C4-2B (cell line): ENCODE data around the gene EHBP1.
"Not testable (repeated sequence)": the region's sequence is repeated elsewhere in the genome, so short reads cannot be mapped to it uniquely, and the experiment has no call there.

Experiments used
- H3K27ac ChIP-seq: fragments of 450-650 bp; 2 replicates; pipeline ENCODE4 v1.5.1; 2017
- CTCF ChIP-seq: fragments of 450-650 bp; conservative IDR thresholded peaks from 2 replicates; pipeline ENCODE4 v1.5.1; 2017; ENCODE audit warnings: mild to moderate bottlenecking
- ZFX ChIP-seq: fragments of 450-650 bp; IDR thresholded peaks from 2 replicates; pipeline ENCODE4 v1.6.1; 2017

EHBP1 gene

GRCh38 chr2:63071664-63072063 lies 366.2 kb downstream of the EHBP1 start:
- TF ChIP-seq CTCF (no peak), ZFX (no peak)
- no peak overlapping the region for H3K27ac ChIP-seq

- no peak for TF ChIP-seq ZFX
- TF ChIP-seq CTCF = no peak
- H3K27ac ChIP-seq = no peak overlapping the region
Measured at GRCh38 chr2:63073994-63074393, 368.5 kb downstream of the EHBP1 start.

GRCh38 chr2:63074399-63074798 lies 368.9 kb downstream of the EHBP1 start:
- H3K27ac ChIP-seq = not testable (repeated sequence)

- no peak overlapping the region for H3K27ac ChIP-seq
- TF ChIP-seq CTCF (peak; percentile 69), ZFX (no peak)
Measured at GRCh38 chr2:63078852-63079606, 373.5 kb downstream of the EHBP1 start.

GRCh38 chr2:63081404-63081803 lies 375.9 kb downstream of the EHBP1 start:
- TF ChIP-seq CTCF = no peak
- TF ChIP-seq ZFX = no peak
- no peak overlapping the region for H3K27ac ChIP-seq

- no peak for TF ChIP-seq ZFX
- no peak for TF ChIP-seq CTCF
- no peak overlapping the region for H3K27ac ChIP-seq
Measured at GRCh38 chr2:63086687-63087086, 381.2 kb downstream of the EHBP1 start.

- no peak overlapping the region for H3K27ac ChIP-seq
- TF ChIP-seq CTCF (no peak), ZFX (no peak)
Measured at GRCh38 chr2:63092401-63092800, 386.9 kb downstream of the EHBP1 start.

GRCh38 chr2:63092857-63093256 lies 387.3 kb downstream of the EHBP1 start:
- no peak for TF ChIP-seq ZFX
- no peak for TF ChIP-seq CTCF
- no peak overlapping the region for H3K27ac ChIP-seq
